ENCODE results near the gene PRELID1.

PRELID1 gene

DNA sequence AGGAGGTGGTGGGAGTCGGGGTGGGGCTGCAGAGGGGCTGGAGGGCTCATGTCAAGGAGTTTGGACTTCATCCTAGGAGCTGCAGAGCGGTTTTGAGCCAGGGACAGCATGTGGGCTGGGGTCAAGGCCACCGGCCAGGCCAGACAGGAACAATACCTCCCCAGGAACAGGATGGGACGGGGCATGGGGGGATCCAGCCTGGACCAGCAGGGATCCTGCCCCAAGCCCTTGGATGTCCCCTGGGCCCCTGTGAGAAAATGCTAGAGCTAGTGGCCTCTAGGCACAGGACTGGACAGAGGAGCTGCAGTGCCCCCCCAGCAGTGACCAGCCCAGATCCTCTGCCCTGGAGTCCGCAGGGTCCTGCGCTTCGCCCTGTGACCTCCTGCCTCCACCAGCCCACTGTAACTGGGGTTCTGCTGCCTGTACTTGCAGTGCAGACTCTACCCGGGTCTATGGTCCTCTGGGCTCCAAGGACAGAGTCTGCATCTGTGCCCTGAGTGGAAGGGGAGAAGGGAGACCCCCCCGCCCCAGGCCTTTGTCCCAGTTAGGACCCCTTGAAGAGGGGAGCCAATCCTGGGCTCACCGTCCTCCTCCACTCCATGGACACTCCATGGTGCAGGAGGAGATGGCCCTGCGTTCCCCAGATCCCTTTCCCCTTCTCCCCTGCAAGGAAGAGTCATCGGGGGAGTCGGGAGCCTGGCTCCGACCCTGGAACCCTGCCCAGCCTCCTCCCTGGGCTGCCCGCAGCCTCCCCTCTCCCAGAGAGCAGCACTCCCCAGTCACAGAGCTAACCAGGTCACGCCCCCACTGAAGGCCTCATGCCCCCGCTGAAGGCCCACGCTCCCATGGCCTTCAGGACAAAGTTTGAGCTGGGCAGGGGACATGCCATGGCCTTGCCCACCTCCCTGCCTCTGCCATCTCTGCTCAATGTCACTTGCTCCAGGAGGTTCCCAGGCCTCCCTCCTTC lies 11.1 kb downstream of the PRELID1 start:
- no peak overlapping the region for H3K4me3 ChIP-seq (ENCODE audit: insufficient read length, low read depth)
- peaks cover 9% of the 10 kb centered on the region for H3K4me1 ChIP-seq (ENCODE audit: insufficient read depth, insufficient read length)
- H3K27me3 ChIP-seq (ENCODE audit: insufficient read depth, insufficient read length), result no peaks in the 10 kb centered on the region
- peaks cover 8% of the 10 kb centered on the region for H3K36me3 ChIP-seq (ENCODE audit: insufficient read depth, insufficient read length, low read length)
- no peak for TF ChIP-seq ZNF274 (IDR thresholded peaks at IDR 0.05; ENCODE audit: low read depth, low read length)
- TF ChIP-seq SUZ12 (IDR thresholded peaks at IDR 0.05; ENCODE audit: extremely low read depth, insufficient read depth, insufficient read length), result no peak
- TF ChIP-seq YY1 (IDR thresholded peaks at IDR 0.05; ENCODE audit: insufficient read depth, insufficient read length), result no peak
- peak overlapping the region; percentile 21 for H3K9ac ChIP-seq (ENCODE audit: insufficient read length, low read depth)
- 0 out of 2 replicates have a peak, but pooled peaks cover 3% of the 10 kb centered on the region for H3K9me3 ChIP-seq (ENCODE audit: insufficient read depth, low read length)
- no peak for DNase-seq (ENCODE audit: low read depth, low spot score)

DNA sequence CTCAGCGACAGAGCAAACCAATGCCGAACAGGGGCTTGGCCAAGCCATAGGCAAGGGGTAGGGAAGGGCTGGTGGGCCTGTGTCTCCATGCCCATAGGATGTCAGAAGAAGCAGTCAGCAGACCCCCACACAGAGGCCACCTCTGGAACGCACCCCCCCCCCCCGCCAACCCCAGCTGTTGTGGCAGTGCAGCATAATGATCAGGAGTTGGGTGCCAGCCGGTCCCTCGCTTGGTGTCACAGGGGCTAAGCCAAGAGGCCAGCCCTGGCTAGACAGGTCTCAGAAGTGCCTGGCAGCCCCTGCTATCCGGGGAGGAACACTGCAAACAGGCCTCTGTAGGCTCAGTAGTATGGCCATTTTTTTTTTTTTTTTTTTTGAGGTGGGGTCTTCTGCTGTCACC lies 11.8 kb downstream of the PRELID1 start:
- no peak for DNase-seq (ENCODE audit: low read depth, low spot score)
- H3K27me3 ChIP-seq (ENCODE audit: insufficient read depth, insufficient read length), result no peaks in the 10 kb centered on the region
- no peak for TF ChIP-seq SUZ12 (IDR thresholded peaks at IDR 0.05; ENCODE audit: extremely low read depth, insufficient read depth, insufficient read length)
- no peak for TF ChIP-seq ZNF274 (IDR thresholded peaks at IDR 0.05; ENCODE audit: low read depth, low read length)
- no peak for TF ChIP-seq YY1 (IDR thresholded peaks at IDR 0.05; ENCODE audit: insufficient read depth, insufficient read length)
- H3K36me3 ChIP-seq (ENCODE audit: insufficient read depth, insufficient read length, low read length), result peaks cover 9% of the 10 kb centered on the region
- no peak overlapping the region for H3K9ac ChIP-seq (ENCODE audit: insufficient read length, low read depth)
- H3K4me1 ChIP-seq (ENCODE audit: insufficient read depth, insufficient read length), result peaks cover 6% of the 10 kb centered on the region
- no peak overlapping the region for H3K4me3 ChIP-seq (ENCODE audit: insufficient read length, low read depth)
- peaks cover 4% of the 10 kb centered on the region; the same call in 1 of the 2 replicates for H3K9me3 ChIP-seq (ENCODE audit: insufficient read depth, low read length)

DNA sequence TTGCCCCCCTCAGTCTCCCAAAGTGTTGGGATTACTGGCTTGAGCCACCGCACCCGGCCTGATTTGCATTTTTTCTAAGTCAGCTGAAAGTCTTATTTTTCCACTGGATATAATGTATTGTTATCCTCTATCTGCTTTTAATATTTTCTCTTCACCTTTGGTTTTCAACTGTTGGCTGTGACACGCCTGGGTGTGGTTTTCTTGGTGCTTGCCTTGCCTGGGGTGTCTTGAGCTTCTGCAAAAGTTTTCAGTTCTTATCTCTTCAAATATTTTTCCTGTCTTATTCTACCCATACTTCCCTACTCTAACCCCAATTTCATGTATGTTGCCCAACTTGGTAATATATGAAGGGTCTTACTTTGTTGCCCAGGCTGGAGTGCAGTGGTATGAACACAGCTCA lies 12.4 kb downstream of the PRELID1 start:
- H3K27me3 ChIP-seq (ENCODE audit: insufficient read depth, insufficient read length), result no peaks in the 10 kb centered on the region

DNA sequence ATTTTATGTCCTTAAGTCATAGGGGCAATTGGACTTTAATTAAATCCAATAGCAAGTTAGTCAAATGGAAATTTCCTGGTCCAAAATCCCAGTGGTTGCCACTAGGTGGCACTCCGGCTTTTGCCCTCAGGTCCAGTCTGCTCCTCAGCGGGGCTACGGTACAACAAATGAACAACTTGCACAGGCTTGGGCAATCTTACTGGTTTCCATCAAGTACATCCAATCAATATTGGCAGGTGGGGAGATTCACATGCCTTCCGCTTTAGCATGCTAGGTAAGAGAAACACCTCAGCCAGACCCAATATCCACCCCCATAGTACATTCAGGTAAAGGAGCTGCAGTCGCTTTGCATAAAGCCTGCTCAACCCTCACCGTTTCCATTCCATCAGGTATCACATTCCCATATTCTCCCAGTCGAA lies 14.4 kb downstream of the PRELID1 start:
- no peak for TF ChIP-seq YY1 (IDR thresholded peaks at IDR 0.05; ENCODE audit: insufficient read depth, insufficient read length)
- no peak for TF ChIP-seq SUZ12 (IDR thresholded peaks at IDR 0.05; ENCODE audit: extremely low read depth, insufficient read depth, insufficient read length)
- no peak for TF ChIP-seq ZNF274 (IDR thresholded peaks at IDR 0.05; ENCODE audit: low read depth, low read length)
- no peak overlapping the region for H3K9ac ChIP-seq (ENCODE audit: insufficient read length, low read depth)
- H3K4me1 ChIP-seq (ENCODE audit: insufficient read depth, insufficient read length), result no peaks in the 10 kb centered on the region
- peaks cover 10% of the 10 kb centered on the region for H3K36me3 ChIP-seq (ENCODE audit: insufficient read depth, insufficient read length, low read length)
- no peak overlapping the region for H3K4me3 ChIP-seq (ENCODE audit: insufficient read length, low read depth)
- H3K9me3 ChIP-seq (ENCODE audit: insufficient read depth, low read length), result peaks cover 4% of the 10 kb centered on the region; the same call in 1 of the 2 replicates
- H3K27me3 ChIP-seq (ENCODE audit: insufficient read depth, insufficient read length), result no peaks in the 10 kb centered on the region
- peak; percentile 50 for DNase-seq (ENCODE audit: low read depth, low spot score)

More for the DNA sequence above, 12.4 kb downstream of the PRELID1 start:
- peaks cover 4% of the 10 kb centered on the region; the same call in 1 of the 2 replicates for H3K9me3 ChIP-seq (ENCODE audit: insufficient read depth, low read length)
- TF ChIP-seq SUZ12 (IDR thresholded peaks at IDR 0.05; ENCODE audit: extremely low read depth, insufficient read depth, insufficient read length) (no peak), YY1 (IDR thresholded peaks at IDR 0.05; ENCODE audit: insufficient read depth, insufficient read length) (no peak), ZNF274 (IDR thresholded peaks at IDR 0.05; ENCODE audit: low read depth, low read length) (no peak)
- H3K36me3 ChIP-seq (ENCODE audit: insufficient read depth, insufficient read length, low read length), result peaks cover 10% of the 10 kb centered on the region
- no peak overlapping the region for H3K9ac ChIP-seq (ENCODE audit: insufficient read length, low read depth)
- DNase-seq (ENCODE audit: low read depth, low spot score), result no peak
- H3K4me3 ChIP-seq (ENCODE audit: insufficient read length, low read depth), result no peak overlapping the region
- H3K4me1 ChIP-seq (ENCODE audit: insufficient read depth, insufficient read length), result peaks cover 4% of the 10 kb centered on the region

DNA sequence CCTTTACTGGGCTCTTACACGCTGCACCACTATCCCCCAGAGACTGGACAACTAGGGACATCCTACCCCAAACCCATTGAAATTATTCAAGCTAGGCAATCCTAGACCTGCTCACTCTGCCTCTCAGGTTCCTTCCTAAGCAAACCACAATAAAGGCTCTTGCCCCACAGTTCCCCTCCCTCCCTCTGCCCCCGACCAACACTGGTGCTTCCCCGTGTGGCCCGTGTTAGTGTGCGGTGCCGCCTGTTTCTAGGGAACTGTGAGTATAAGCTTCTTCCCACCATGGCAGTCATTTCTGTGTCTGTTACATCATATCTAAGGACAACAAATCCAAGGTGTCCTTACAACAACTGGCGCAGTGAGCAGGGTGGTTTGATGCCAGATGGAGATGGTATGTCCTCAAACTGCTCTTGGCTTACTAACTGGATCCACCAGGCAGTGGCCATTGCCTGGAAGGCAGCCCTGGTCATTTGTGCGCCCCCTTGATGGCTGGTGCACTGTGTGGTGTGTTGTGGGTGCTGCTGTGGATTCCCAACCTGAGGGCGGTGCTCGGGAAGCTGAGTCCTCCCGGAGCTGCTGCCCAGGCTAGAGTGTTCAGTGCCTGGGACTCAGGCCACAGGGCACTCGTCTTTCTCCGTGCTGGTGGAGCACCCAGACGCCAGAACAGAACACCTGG lies 16.5 kb downstream of the PRELID1 start:
- no peak for DNase-seq (ENCODE audit: low read depth, low spot score)
- peaks cover 16% of the 10 kb centered on the region for H3K36me3 ChIP-seq (ENCODE audit: insufficient read depth, insufficient read length, low read length)
- TF ChIP-seq ZNF274 (IDR thresholded peaks at IDR 0.05; ENCODE audit: low read depth, low read length), result no peak
- no peak for TF ChIP-seq YY1 (IDR thresholded peaks at IDR 0.05; ENCODE audit: insufficient read depth, insufficient read length)
- no peak for TF ChIP-seq SUZ12 (IDR thresholded peaks at IDR 0.05; ENCODE audit: extremely low read depth, insufficient read depth, insufficient read length)
- H3K27me3 ChIP-seq (ENCODE audit: insufficient read depth, insufficient read length), result no peaks in the 10 kb centered on the region
- no peak overlapping the region for H3K4me3 ChIP-seq (ENCODE audit: insufficient read length, low read depth)
- H3K4me1 ChIP-seq (ENCODE audit: insufficient read depth, insufficient read length), result no peaks in the 10 kb centered on the region
- no peak overlapping the region for H3K9ac ChIP-seq (ENCODE audit: insufficient read length, low read depth)
- peaks cover 4% of the 10 kb centered on the region; the same call in 1 of the 2 replicates for H3K9me3 ChIP-seq (ENCODE audit: insufficient read depth, low read length)

DNA sequence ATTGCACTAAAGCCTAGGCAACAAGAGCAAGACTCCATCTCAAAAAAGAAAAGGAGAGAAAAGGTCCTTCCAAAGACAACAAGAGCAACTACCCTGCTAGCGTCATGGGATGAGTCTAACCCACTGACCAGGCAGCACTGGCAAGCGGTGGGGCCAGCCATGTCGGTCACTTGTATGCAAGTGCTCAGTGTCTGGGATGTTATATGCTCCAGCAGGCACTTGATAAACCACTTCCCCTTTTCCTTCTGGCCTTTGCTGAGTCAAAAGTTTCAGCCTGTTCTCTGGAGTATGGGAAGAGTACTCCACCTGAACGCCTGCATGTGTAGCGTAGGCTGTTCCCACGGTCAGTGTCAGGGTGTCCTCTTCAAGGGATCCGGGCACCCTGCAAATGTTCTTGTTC lies 17.3 kb downstream of the PRELID1 start:
- Histone ChIP-seq H3K36me3 (ENCODE audit: insufficient read depth, insufficient read length, low read length) (peaks cover 16% of the 10 kb centered on the region), H3K4me1 (ENCODE audit: insufficient read depth, insufficient read length) (no peaks in the 10 kb centered on the region), H3K4me3 (ENCODE audit: insufficient read length, low read depth) (no peak overlapping the region), H3K9me3 (ENCODE audit: insufficient read depth, low read length) (peaks cover 4% of the 10 kb centered on the region; the same call in 1 of the 2 replicates), H3K27me3 (ENCODE audit: insufficient read depth, insufficient read length) (no peaks in the 10 kb centered on the region), H3K9ac (ENCODE audit: insufficient read length, low read depth) (no peak overlapping the region)
- no peak for TF ChIP-seq SUZ12 (IDR thresholded peaks at IDR 0.05; ENCODE audit: extremely low read depth, insufficient read depth, insufficient read length)
- no peak for TF ChIP-seq ZNF274 (IDR thresholded peaks at IDR 0.05; ENCODE audit: low read depth, low read length)
- TF ChIP-seq YY1 (IDR thresholded peaks at IDR 0.05; ENCODE audit: insufficient read depth, insufficient read length), result no peak
- DNase-seq (ENCODE audit: low read depth, low spot score), result no peak

Measured in NT2/D1 (cell line).